ENCODE measurements around the gene DHRSX.

- TF ChIP-seq YY1 (IDR thresholded peaks at IDR 0.05; ENCODE audit: insufficient read depth, insufficient read length) (no peak), ZNF274 (IDR thresholded peaks at IDR 0.05; ENCODE audit: low read depth, low read length) (no peak)
Observed at GRCh38 chrX:2483398-2484060, 17.2 kb downstream of the DHRSX start.
